T1000 (cell line): ENCODE results near the gene NEDD4L.
"Not testable (repeated sequence)": the region's sequence is repeated elsewhere in the genome, so short reads cannot be mapped to it uniquely, and the experiment has no call there.

Experiments
- DNase-seq: peaks from one replicate; lab custom pipeline; 2025; ENCODE audit warnings: mixed read lengths; lab: John Stamatoyannopoulos, UW

The NEDD4L gene

DNA sequence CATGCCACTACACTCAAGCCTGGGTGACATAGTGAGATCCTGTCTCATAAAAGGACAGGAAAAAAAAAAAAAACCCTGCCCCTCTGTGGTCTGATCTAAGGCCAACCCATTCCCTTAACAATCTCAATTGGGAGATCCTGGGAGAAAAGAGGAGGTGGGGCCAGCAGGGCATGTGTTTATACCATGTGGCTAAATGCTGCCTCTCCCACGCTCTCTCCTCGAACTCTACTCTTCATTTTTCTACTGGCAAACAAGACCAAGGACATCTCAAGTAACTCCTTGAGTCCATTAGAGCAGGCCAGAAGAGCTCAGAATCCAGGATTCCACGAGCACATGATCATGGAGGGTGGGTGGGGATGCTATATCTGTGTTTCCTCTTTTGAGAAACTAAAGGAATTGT lies 16.7 kb upstream of the NEDD4L start:
- no peak for DNase-seq

DNA sequence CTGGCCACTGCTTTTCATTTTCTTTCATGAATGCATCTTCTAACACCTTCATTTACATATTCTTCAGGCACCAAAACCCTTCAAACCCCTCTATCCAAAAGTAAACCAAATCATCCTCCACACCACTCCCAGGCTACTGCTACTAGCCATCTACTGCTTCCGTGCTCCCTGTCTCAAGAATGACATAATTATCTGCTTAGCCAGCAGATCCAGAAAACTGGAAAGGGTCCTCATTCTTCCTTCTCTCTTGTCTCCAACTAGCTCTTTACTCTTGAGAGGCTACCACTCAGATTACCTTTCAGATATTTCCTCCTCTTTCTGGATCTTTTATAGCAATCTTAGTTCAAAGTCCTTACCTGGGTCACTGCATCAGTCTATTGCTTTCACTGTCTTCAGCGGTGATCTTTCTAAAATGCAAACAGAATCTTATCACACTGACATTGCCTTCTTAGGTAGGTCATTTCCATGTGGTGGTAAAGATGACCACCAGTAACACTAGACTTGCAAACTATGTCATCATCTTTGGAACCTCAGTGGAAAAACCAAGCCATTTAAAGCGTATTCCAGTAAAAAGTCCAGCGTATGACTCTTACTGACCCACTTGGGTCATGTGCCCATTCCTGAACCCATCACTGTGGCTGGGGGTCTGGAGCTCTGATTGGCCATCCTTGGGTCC lies 15.8 kb upstream of the NEDD4L start:
- DNase-seq = no peak

DNA sequence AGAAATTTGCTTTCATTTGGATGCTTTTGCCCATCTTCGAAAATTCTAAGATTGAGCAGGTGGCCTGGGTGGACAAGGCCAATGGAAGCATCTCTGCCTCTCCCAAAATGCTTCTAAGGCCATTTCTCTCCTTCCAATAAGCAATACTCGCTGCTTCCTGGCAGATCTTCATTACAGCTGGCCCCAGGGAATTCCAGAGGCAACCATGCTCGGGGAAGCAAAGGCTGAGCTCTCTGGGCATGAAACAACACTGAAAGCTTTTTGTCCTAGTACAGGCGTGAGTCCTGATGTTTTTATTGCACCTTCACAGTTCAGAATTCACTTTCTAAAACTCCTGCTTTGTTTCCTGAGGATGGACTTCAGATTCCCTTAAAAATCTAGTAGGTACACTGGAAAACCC lies 11.8 kb upstream of the NEDD4L start:
- no peak for DNase-seq

DNA sequence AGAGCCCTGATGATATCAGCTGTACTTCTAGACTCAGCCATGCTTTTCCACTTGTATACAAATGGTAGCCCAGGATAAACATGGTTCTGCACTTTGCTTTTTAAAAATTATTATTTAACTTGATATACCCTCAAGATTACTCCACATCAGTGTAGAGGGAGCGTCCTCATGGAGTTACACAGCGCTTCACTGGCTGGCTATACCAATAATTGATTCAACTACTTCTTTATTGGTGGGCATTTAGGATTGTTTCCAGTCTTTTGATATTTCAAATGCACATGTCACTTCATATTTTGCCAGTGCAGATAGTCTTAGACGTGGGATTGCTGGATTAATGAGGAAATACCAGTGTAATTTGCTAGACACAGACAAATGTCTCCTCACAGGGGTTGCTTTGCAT lies 10.8 kb upstream of the NEDD4L start:
- no peak for DNase-seq

DNA sequence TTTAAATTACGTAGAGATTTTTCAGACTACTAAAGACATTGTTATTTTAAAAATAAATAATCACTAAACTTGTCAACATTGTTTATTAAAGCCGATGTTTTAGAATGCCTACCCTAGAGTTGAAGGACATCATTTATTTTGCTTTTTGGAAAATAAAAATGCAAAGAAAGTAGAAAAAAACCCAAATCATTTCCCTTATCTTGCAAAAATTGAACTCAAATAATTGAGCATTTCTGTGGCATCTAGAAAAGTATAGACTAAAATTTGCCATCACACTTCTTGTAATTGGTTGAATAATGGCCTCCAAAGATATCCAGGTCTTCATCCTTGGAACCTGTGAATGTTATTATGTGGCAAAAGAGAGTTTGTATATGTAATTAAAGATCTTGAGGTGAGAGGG lies 9.7 kb upstream of the NEDD4L start:
- no peak for DNase-seq

DNA sequence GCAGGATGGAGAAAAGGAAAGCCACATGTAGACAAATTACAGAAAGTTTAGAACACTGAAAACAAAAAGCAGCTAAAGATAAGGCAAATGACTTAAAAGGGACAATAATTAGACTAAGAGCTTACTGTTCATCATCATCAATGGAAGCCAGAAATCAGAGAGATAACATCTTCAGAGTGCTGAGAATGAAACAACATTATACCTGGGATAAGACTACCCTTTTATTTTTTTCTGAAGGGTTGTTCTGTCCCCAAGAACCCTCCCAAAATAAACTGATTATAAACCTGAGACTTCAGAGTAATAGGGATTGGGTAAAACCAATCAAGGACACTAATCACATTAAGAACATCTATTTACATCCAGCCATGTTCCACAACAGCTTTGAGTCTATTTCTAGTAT lies 6.9 kb upstream of the NEDD4L start:
- DNase-seq = no peak

DNA sequence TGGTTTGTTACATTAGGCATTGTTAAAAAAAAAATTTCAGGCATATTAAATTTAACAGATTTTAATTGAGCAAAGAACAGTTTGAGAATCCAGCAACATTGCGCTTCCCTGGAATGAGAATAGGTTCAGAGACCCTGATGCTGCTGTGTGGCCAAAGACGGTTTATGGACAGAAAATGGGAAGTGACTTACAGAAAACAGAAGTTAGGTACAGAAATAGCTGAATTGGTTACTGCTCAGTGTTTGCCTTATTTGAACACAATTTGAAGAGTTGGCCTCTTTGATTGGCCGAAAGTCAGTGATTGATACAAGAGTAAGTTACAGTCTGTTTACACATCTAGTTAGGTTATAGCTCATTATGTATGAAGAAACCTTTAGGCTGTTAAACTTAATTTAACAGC lies 6.0 kb upstream of the NEDD4L start:
- DNase-seq = no peak

DNA sequence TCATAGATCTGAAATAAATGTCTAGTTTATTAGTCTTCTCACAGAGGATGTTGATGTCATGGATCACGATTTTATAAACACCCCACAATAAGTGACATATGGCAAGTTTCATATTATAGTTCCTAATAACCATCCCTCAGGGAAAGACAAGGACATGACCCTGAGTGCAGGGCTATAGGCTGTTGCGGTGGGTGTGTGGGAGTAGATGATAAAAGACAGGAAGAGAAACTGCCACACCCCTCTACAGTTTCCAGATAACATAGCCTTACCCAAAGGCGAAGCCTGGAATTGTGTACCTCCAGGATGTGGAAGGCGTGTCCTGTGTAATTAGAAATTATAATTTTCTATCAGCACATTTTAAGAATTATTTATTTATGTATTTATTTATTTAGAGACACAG lies 2.4 kb upstream of the NEDD4L start:
- DNase-seq = no peak

DNA sequence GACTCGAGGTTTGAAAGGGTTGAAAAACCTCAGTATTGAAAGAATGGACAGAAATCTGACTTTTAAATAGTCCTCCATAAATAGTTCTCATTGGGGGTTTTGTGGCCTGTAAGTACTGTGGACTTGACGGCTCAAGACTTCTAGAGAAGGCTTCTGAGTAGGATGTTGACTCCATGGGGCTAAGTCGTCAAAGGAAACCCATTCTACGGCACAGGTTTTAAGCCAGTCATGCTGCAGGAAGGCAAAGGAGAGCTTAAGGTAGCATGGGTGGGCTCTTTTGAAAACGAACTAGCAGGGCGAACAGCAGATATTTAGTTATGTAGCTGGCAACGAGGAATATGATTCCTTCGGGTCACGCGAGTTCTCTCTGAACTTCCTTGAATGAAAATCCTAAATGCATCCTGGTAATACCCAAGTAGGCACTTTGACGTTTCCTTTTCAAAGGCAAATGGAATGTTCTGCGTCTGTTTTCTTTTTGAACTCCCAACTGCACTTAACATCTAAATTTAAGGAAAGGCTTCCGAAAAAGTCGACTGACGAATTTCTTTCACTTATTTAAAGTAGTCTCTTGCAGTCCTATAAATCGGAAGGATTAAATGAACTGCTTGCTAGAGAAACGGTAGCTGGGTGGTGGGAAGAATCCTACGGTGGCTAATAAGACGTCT lies 1.1 kb upstream of the NEDD4L start:
- DNase-seq = no peak

DNA sequence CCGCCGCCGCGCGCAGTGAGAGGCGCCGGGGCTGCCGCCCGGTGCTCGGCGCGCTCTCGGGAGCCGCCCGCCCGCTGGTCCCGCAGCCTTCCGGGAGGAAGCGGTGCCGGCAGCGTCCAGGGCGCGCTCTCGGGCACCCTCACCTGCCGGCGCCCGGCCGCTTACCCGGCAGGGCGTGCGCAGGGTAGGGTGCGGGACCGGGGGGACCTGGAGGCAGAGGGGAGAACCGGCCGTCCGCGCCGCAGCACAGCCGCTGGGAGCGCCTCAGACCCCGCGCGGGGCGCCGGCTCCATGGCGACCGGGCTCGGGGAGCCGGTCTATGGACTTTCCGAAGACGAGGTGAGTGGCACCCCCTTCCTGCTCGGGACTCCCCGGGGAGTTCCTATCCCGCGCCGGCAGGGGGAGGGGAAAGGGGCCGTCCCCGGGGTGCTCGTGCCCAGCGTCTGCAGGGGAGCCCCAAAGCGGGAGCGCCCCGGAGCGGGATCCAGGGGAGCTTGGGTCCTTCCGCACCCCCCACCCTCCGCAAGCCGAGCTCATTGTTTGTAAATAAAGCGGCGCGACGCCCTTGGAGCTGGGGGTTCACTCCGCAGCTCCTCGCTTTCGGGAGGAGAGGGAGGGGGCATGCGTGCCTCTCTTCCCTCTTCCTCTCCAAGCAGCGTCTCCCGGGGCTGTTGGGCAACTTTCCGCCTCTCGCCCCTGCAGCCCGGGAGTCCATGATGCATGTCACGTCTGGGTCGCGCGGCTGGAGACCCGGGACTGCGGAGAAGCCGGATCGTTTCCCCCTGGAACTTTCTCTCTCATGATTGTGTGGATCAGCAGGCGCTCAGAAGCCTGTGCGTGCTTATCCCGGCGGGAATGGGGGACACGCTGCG lies 580 bp downstream of the NEDD4L start:
- no peak for DNase-seq

DNA sequence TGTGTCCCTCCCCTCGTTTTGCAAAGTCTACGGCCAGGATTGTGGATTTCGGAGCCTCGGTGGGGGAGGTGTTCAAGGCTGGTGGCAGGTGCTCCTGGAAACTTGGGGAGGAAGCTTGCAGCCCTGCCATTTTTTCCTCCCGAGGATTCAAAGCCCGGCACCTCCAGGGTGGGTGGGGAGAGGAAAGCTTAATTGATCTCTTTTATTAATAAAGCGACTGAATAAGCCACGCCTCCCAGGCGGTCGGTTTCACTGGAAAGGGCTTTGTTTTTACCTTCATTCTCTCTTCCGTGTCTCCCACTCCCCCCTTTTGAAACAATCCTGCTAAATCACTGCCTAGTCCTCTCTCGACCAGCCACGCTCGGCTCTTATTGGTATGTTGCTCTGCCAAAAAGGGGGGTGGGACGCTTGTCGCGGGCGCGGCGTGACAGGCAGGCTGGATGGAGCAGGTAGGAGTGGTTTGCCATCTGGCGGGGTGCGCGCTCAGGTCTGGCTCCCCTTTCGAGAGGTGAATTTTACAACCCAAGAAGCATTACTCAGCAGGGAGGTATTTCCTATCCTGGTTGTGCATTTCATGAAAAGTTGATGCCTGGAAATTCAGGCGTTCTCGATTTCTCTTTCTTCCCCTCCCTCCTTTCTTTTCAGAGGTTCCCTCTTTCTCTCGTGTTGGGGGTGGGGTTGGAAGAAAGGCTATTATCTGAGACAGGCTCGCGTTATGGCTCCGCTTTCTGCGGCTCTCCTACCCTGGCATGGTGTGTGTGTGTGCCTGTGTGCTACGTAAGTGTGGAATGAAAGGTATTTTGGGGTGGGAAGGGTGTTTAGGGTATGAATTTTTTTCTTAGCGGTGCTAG lies 1.4 kb downstream of the NEDD4L start:
- no peak for DNase-seq

DNA sequence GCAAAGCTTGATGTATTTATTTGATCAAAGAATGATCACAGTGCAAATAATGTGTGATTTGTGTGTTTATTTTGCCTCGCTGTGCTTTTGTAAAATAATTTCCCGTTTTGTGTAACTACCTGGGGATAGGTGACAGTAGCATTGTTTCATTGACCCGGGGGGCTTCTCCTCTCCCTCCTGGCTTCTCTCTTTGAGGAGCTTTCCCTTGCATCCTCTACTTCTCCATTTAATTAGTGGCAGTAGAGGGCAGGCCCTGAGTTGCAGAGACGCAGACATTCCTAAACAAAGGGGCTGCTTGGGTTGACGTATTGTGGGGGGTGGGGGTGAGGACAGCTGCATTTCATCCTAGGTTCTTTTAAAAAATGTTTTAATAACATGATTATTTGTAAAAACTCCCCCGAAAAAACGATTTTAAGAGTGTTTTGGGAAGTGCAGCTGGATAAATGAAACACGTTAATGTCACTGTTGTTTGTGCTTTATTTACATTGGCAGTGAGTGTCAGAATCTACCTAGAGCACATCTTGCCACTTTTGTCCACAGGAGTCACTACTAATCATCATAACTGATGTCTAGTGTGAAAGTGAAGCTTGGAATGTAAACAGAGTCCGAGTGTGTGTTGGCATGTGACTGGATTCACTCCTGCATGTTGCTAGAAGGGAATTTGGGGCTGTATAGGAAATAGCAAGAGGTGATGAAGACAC lies 2.2 kb downstream of the NEDD4L start:
- DNase-seq = no peak

DNA sequence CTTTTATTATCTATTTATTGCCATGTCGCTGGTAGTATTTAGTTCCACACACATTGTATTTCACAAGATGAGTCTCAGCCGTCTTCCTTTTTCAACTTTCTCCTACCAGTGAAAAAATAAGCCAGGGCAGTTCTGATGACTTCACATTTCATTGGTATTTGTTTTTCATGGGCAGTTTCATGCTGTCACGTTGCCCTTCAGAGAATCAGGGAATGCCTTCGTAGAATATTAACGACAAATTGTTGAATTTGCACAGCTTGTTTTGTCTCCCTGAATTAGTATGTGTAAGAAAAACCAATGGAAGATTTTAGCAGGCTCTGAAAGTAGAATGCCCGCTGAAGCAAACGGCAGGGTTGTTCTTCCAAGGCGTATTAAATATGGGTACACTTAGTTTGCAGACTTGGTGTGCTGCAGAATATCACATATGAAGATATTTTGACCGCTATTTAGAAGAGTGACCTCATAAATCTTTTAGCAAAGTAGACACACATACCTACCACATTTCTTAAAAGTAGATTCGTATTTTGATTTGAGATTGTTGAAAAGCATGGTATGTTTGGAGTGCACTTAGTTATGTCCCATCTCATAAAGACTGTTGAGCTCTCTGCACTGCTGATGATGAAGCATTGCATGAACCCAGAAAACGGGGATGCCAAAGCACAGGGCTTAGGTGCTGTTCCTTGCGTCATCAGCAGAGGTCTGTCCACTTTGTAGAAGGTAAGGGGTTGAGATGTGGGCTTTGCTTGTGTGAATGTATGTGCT lies 2.9 kb downstream of the NEDD4L start:
- no peak for DNase-seq

DNA sequence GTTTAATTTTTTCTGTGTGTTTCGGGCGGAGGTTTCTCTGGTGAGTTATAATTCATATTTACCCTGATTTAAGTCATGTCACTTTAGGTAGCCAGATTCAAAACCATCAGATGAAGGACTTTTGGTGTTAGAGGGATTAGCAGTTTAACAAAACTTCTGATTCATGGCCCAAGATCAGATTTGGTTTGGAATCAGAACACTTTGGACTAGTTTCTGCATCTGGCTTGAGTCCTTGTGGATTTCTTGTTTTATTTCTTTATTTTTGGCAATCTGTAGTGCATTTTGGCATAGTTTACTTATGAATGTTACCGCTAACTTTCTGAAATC lies 3.5 kb downstream of the NEDD4L start:
- DNase-seq = no peak

DNA sequence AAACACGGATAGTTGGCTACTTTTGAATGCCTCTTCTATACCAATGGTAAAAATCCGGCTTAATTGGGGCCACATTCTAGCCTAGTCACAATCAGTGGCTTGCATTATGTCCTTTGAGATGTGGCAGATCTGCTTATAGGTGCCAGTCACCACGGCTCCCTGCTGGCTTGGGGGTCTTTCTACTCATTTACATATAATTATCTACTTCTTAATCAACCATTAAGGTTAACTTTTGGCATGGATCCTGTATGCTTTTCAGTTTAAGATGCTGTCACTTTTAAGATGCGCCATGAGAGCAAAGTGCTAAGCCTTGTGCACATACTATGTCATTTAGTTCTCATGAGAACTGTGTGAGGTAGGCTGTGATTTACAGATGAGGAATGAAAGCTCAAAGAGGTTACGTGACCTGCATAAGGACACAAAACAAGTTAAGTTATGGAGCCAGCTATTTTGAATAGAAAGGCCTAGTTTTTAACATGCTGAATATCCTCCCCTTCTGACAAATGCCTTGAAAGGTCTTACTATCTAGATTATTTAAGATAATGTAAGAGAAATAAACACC lies 4.1 kb downstream of the NEDD4L start:
- no peak for DNase-seq

DNA sequence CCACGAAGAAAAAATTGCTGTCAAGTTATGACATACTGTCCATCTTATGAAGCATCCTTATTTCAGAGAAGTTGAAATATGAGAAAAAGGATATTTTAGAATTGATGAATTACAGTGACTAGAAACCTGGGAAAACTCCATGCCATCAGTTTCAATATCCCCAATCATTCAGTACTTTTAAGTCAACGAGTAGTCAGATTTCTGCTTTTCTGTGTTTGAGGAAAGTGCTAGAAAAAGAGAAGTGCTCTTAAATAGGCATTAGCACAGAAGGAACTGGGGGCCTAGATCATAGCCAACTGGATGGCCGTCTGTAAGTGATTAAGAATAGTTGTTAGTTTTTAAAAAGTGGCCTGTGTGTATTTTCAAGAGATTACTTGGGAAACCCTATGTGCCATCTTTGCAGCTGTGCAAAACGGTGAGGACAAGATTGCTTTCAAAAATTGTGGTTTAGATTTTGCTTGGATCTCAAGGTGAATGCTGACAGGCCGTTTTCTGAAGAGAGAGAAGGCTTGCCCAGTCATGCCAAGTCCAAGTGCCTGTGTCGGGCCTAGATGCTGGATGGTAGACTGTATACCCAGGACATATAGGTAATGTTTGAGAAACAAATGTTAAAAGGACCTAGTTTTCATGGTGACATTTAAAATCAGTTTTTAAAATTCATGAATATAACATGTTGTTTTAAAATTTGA lies 5.1 kb downstream of the NEDD4L start:
- no peak for DNase-seq

DNA sequence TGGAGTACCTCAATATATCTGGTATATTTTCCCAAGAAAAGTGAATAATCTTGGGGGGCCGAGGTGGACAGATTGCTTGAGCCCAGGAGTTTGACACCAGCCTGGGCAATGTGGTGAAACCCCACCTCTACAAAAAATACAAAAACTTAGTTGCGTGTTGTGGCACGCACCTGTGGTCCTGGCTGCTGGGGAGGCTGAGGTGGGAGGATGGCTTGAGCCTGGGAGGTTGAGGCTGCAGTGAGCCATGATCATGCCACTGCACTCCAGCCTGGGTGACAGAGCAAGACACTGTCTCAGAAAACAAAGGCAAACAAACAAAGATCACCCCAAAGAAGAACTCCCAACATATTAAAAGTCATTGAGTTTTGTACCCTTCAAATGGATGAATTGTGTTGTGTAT lies 6.9 kb downstream of the NEDD4L start:
- not testable (repeated sequence) for DNase-seq

DNA sequence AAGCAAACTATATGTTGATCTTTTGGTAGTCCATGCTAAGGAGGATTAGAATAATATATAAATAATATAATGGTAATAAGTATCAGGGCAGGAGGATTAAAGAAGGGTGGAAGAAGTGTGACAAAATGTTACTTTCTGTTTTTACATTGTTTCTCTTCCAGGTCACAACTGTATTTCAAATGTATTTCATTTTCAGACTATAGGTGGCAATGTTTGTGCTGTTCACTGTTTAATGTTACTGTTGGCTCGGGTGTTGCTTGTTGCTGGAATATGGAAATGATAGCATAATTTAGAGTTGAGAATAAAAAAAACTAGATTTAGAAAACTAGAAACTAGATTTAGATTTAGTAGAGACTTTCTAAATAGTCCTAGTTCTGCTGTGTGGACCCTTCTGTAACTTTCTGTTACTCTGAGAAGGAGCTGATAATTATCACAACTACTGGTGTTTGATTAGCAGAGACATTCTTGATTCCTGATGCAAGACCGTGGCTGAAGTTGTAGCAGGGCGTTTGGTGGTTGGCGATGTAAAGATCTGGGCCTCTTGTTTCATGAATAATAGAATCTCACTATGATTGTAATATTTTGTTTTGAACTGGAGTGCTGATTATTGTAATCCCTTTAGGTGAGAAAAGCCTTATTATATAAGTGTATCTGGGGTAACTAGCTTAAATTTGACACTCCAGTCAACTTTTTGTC lies 7.9 kb downstream of the NEDD4L start:
- no peak for DNase-seq

DNA sequence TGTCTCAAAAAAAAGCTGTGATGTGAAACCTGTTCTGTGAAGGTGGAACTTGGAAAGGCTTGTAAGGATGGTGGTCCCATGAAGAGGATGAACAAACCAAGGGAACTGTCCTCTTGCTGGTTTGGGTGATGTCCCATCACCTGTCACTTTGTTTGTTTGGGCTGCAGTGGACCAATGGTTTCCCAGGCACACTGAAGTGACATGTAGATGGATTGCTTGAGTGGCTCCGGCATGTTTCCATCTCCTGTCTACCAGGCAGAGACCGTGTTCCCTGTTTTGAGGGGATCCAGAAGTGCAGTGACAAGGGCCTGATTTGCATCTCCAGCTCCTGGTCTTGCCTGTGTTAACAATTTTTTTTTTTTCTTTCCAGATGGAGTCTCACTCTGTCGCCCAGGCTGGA lies 8.9 kb downstream of the NEDD4L start:
- DNase-seq = no peak
